PC-9 (cell line): Measurements from ENCODE around the gene PFKFB4. TPM values are rescaled to one million over a fixed set of nuclear protein-coding genes. Genes with fewer than 3 reads are reported as not detected.

Experiments
- BruUV-seq: library from RNA; stranded (reverse); fragments of 400-500 nt; replicated peaks from 2 replicates; lab custom pipeline; 2021; lab: Mats Ljungman, UMichigan
- CTCF ChIA-PET: fragments of 300-600 bp; sonication (Branson Sonifier 250); formaldehyde crosslinking; loops from one replicate; lab custom pipeline; 2022; ENCODE audit warnings: antibody characterized with exemption; lab: Charles Lee
- POLR2A ChIA-PET: fragments of 300-600 bp; sonication (Branson Sonifier 250); formaldehyde crosslinking; loops from one replicate; lab custom pipeline; 2022; ENCODE audit warnings: antibody characterized with exemption; ENCODE audit not compliant: unreplicated experiment; lab: Charles Lee
- DNase-seq, 2 experiments: peaks; one replicate each; pipeline versions ENCODE4 v3.0.0 to v3.0.0-alpha.2; 2015 to 2022; ENCODE audit warnings: mixed read lengths in 1 of 2
- H2AFZ ChIP-seq: fragments of 200-600 bp; sonication (generic); 2 replicates; pipeline ENCODE4 v1.8.1; 2017; ENCODE audit warnings: antibody characterized with exemption
- H3F3A ChIP-seq: fragments of 200-600 bp; sonication (generic); 2 replicates; pipeline ENCODE4 v1.8.1; 2017; ENCODE audit warnings: antibody characterized with exemption, mild to moderate bottlenecking, low read depth; ENCODE audit not compliant: insufficient read depth
- H3K27ac ChIP-seq: fragments of 200-600 bp; sonication (generic); 2 replicates; pipeline ENCODE4 v1.6.1; 2016; ENCODE audit warnings: mixed run types
- H3K27me3 ChIP-seq: fragments of 200-600 bp; sonication (generic); 2 replicates; pipeline ENCODE4 v1.6.1; 2016; ENCODE audit warnings: low read depth, mixed run types; ENCODE audit not compliant: insufficient read depth
- H3K36me3 ChIP-seq: fragments of 200-600 bp; sonication (generic); 2 replicates; pipeline ENCODE4 v1.6.1; 2016; ENCODE audit warnings: low read depth, mixed run types
- H3K4me1 ChIP-seq: fragments of 200-600 bp; sonication (generic); replicated peaks from 2 replicates; pipeline ENCODE4 v1.6.1; 2016; ENCODE audit warnings: mixed run types; ENCODE audit not compliant: insufficient read depth
- H3K4me2 ChIP-seq: fragments of 200-600 bp; sonication (generic); 2 replicates; pipeline ENCODE4 v1.6.1; 2017; ENCODE audit warnings: mixed run types
- H3K4me3 ChIP-seq: fragments of 200-600 bp; sonication (generic); 2 replicates; pipeline ENCODE4 v1.6.1; 2016; ENCODE audit warnings: mixed run types
- H3K79me2 ChIP-seq: fragments of 200-600 bp; sonication (generic); 2 replicates; pipeline ENCODE4 v1.6.1; 2017; ENCODE audit warnings: low read depth, mixed run types
- H3K9me2 ChIP-seq: fragments of 200-600 bp; sonication (generic); 2 replicates; pipeline ENCODE4 v1.8.1; 2017; ENCODE audit warnings: mild to moderate bottlenecking; ENCODE audit not compliant: insufficient read depth
- H3K9me3 ChIP-seq: fragments of 200-600 bp; sonication (generic); 2 replicates; pipeline ENCODE4 v1.8.1; 2016; ENCODE audit warnings: low read depth; ENCODE audit not compliant: insufficient read depth
- H4K20me1 ChIP-seq: fragments of 200-600 bp; sonication (generic); 2 replicates; pipeline ENCODE4 v1.8.1; 2017; ENCODE audit not compliant: insufficient read depth
- CTCF ChIP-seq: fragments of 200-600 bp; sonication (generic); conservative IDR thresholded peaks from 2 replicates; pipeline ENCODE4 v1.6.1; 2017; ENCODE audit warnings: mixed run types, antibody characterized with exemption, mild to moderate bottlenecking, moderate library complexity
- EZH2 ChIP-seq: fragments of 200-600 bp; sonication (generic); IDR thresholded peaks from 2 replicates; pipeline ENCODE4 v1.8.0; 2017; ENCODE audit warnings: antibody characterized with exemption, low read depth
- intact Hi-C: fragments of 100-400 bp; cut with micrococcal nuclease; formaldehyde crosslinking; loops from one replicate; pipeline ENCODE4 v1.10.0; 2022; ENCODE audit not compliant: unreplicated experiment
- total RNA-seq: library from RNA; stranded (reverse); gene quantifications from 2 replicates; pipeline ENCODE4 v1.2.3, GENCODE V29; 2021

Gene PFKFB4
- total RNA-seq, 1 experiment from 2014 or later: 13.3 TPM

GRCh38 chr3:48566401-48566760 is 9.8 kb upstream of the PFKFB4 start:
- no peaks in the 10 kb centered on the region for H3K9me3 ChIP-seq
- no peaks in the 10 kb centered on the region for H4K20me1 ChIP-seq
- no peak overlapping the region for H3K27ac ChIP-seq
- H2AFZ ChIP-seq: no peak overlapping the region
- no peaks in the 10 kb centered on the region for H3K36me3 ChIP-seq
- intact Hi-C loops: no loop called here
- POLR2A ChIA-PET: no interaction called here
- H3F3A ChIP-seq: peaks cover 8% of the 10 kb centered on the region; the same call in 1 of the 2 replicates
- 0 out of 2 replicates have a peak, but pooled peaks cover 6% of the 10 kb centered on the region for H3K4me1 ChIP-seq
- DNase-seq: no peak
- no peak for TF ChIP-seq CTCF
- TF ChIP-seq EZH2: no peak
- no peaks in the 10 kb centered on the region for H3K9me2 ChIP-seq
- BruUV-seq: no TSS peak
- CTCF ChIA-PET: no interaction called here
- no peak overlapping the region for H3K4me3 ChIP-seq
- H3K79me2 ChIP-seq: no peaks in the 10 kb centered on the region
- H3K4me2 ChIP-seq: no peak overlapping the region
- no peaks in the 10 kb centered on the region for H3K27me3 ChIP-seq

DNA sequence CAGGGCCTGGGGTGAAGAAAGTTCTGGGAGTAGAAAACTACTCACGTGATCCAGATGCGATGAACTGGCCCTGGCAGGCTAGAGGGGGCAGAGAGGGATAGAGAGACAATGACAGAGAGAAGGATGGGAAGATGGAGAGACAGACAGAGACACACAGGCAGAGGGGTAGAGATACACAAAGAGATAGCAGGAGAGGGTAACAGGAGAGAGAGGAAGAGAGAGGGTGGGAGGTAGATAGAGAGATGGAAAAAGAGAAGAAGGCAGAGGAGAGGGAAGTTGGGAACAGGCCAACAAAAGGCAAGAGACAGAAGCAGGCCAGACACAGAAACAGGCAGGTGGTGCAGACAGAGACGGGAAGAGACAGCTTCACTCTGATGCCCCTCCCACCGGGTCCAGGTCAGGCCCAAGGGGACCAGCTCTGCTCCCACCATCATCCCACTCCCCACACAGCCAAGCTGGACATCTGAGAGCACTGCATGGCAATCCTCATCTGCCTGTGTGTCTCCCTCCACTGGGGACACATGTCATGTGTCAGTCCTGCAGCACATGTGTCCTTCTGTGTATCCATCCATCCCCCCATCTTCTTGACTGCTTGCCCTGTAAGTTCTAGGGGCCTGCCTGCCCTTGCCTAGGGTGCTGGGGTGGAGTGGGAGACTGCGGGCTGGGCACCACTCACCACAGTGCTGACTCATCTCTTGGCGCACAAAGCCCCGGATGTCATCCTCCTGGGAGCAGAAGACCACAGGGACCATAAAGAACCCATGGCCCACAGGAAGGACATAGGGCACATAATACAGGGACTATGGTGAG is 9.2 kb upstream of the PFKFB4 start:
- no peaks in the 10 kb centered on the region for H4K20me1 ChIP-seq
- 0 out of 2 replicates have a peak, but pooled peaks cover 6% of the 10 kb centered on the region for H3K4me1 ChIP-seq
- H3K4me3 ChIP-seq: no peak overlapping the region
- H3F3A ChIP-seq: peaks cover 8% of the 10 kb centered on the region; the same call in 1 of the 2 replicates
- no peaks in the 10 kb centered on the region for H3K9me3 ChIP-seq
- BruUV-seq: no TSS peak
- H3K4me2 ChIP-seq: no peak overlapping the region
- no peaks in the 10 kb centered on the region for H3K36me3 ChIP-seq
- no peak overlapping the region for H3K27ac ChIP-seq
- DNase-seq: peak in 1 of 2 experiments; percentile 49
- ChIA-PET CTCF (no interaction called here), POLR2A (no interaction called here)
- H3K79me2 ChIP-seq: no peaks in the 10 kb centered on the region
- intact Hi-C loops: no loop called here
- no peaks in the 10 kb centered on the region for H3K9me2 ChIP-seq
- no peaks in the 10 kb centered on the region for H3K27me3 ChIP-seq
- H2AFZ ChIP-seq: no peak overlapping the region
- TF ChIP-seq CTCF: no peak
- TF ChIP-seq EZH2: no peak

- no peaks in the 10 kb centered on the region for H3K79me2 ChIP-seq
- no peak for DNase-seq
- no peaks in the 10 kb centered on the region for H3K36me3 ChIP-seq
- no peak overlapping the region for H2AFZ ChIP-seq
- no peaks in the 10 kb centered on the region for H3K27me3 ChIP-seq
- no peak overlapping the region for H3K4me2 ChIP-seq
- TF ChIP-seq CTCF (no peak), EZH2 (no peak)
- ChIA-PET POLR2A (no interaction called here), CTCF (no interaction called here)
- H3F3A ChIP-seq: peaks cover 8% of the 10 kb centered on the region; the same call in 1 of the 2 replicates
- no peaks in the 10 kb centered on the region for H3K9me2 ChIP-seq
- BruUV-seq: no TSS peak
- H3K27ac ChIP-seq: no peak overlapping the region
- no peaks in the 10 kb centered on the region for H4K20me1 ChIP-seq
- no peak overlapping the region for H3K4me3 ChIP-seq
- intact Hi-C loops: no loop called here
- 0 out of 2 replicates have a peak, but pooled peaks cover 6% of the 10 kb centered on the region for H3K4me1 ChIP-seq
- no peaks in the 10 kb centered on the region for H3K9me3 ChIP-seq
These were observed 8.6 kb upstream of the PFKFB4 start for GRCh38 chr3:48565186-48565585.
